Left cardiac atrium (tissue), 4 donors: ENCODE results near the gene AK1. TPM values are rescaled to one million over a fixed set of nuclear protein-coding genes. Genes with fewer than 3 reads are reported as not detected.
"Not testable (repeated sequence)": the region's sequence is repeated elsewhere in the genome, so short reads cannot be mapped to it uniquely, and the experiment has no call there.

Experiments used
- ATAC-seq, 2 donors: fragments of 200-7000 bp; cut with Tn5 transposase; one replicate each; pipeline ENCODE4 v1.9.1; 2020; ENCODE audit warnings: mild to moderate bottlenecking in 2 of 2, moderate library complexity in 2 of 2
- DNase-seq: peaks from one replicate; pipeline ENCODE4 v3.0.0-alpha.2; 2020
- intact Hi-C, 2 donors: fragments of 100-400 bp; cut with DNase I; formaldehyde crosslinking; loops; one replicate each; pipeline versions ENCODE4 v1.14.1 to v1.15.1; 2022 to 2023
- total RNA-seq, 2 donors: library from RNA; stranded (reverse); fragmentation: NEBNext Ultra II Directional; extraction: Animal tissue kit (Norgen Biotek cat#: 25700); gene quantifications; one replicate each; pipeline ENCODE4 v1.2.1, GENCODE V29; 2021
- donor health status: DM: no; HTN: yes; CAD: no.
- donor health status: DM: no; HTN: yes; CAD: no; lungs with severe emphysema.
- donor health status: DM: yes; HTN: yes; CAD: no.
- donor health status: Dilated cardiomyopathy.

Gene AK1
- total RNA-seq, 2 donors from 2014 or later: 593 to 626 TPM

- ATAC-seq (no peak), DNase-seq (no peak)
- intact Hi-C loops: no loop called here
Observed at GRCh38 chr9:127890053-127890452, 12.6 kb upstream of the AK1 start.

GRCh38 chr9:127887792-127888191, 10.3 kb upstream of the AK1 start:
- DNase-seq (no peak), ATAC-seq (no peak)
- intact Hi-C loops: no loop called here

GRCh38 chr9:127886401-127886972, 9.0 kb upstream of the AK1 start:
- DNase-seq: no peak
- intact Hi-C loops: no loop called here
- no peak for ATAC-seq

DNA sequence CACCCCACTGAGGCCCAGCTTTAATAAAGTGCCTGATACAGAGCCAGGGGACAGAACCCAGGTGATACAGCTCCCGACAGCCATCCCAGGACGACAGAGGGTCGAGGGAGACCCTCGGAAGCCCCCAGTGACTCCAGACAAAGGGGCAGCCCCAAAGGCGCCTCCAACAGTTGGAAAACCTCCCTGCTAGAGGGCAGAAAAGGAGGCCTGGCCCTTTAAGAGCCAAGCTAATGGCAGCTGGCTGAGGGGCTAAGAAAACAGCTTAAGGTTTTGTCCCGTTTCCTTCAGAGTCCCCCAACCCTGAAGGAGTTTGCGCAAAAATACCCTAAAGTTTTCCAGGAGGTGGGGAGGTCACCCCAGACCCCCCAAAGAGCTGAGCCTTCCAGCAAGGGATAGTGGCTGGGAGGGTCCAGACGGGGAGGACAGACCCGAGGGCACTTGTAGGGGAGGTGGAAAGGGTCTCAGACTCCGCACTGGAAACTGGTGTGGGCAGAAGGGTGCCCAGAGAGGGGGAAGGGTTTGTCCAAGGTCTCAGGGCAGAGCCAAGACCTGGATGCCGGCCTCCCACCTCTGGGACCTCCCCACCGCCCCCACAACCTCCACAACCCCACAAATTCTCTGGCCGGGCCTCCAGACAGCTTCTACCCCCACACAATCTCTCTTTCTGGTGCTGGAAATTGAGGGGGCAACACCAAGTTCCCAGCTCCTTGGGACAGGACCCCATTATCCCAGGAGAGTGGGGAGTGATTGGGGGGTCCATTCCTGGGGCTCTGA, 8.2 kb upstream of the AK1 start:
- no peak for DNase-seq
- no peak for ATAC-seq
- intact Hi-C loops: no loop called here

- no peak for DNase-seq
- intact Hi-C loops: no loop called here
- no peak for ATAC-seq
Observed at GRCh38 chr9:127884976-127885490, 7.6 kb upstream of the AK1 start.

- ATAC-seq (peak; percentile 67 to 72), DNase-seq (peak; percentile 65)
- intact Hi-C loops: no loop called here
Observed at GRCh38 chr9:127884427-127884911, 7.0 kb upstream of the AK1 start.

GRCh38 chr9:127883959-127884358, 6.5 kb upstream of the AK1 start:
- intact Hi-C loops: no loop called here
- ATAC-seq: no peak
- DNase-seq: no peak

DNA sequence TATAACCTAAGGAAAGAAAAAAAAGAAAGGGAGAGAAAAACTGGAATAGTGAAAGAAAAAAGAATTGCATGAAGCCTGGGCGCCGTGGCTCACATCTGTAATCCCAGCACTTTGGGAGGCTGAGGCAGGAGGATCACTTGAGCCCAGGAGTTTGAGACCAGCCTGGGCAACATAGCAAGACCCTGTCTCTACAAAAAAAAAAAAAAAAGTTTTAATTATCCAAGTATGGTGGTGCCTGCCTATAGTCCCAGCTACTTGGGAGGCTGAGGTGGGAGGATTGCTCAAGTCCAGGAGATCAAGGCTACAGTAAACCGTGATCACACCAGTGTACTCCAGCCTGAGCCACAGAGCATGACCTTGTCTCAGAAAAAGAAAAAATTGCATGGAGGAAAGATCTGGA, 4.2 kb upstream of the AK1 start:
- ATAC-seq, DNase-seq, intact Hi-C loops: not testable (repeated sequence)

DNA sequence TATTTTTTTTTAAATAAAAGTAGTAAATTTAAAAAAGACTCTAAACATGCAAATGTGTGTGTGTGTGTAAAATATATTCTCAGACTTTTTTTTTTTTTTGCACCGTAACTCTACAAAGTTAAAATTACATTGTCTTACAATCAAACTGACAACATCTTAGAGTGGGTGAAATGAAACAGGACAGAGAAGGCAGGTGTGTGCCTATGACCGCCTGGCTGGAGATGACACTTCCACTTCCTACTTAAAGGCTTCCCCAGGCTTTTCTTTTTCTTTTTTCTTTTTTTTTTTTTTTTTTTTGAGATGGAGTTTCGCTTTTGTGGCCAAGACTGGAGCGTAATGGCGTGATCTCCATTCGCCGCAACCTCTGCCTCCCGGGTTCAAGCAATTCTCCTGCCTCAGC, 2.7 kb upstream of the AK1 start:
- intact Hi-C loops: no loop called here
- ATAC-seq (no peak), DNase-seq (no peak)

DNA sequence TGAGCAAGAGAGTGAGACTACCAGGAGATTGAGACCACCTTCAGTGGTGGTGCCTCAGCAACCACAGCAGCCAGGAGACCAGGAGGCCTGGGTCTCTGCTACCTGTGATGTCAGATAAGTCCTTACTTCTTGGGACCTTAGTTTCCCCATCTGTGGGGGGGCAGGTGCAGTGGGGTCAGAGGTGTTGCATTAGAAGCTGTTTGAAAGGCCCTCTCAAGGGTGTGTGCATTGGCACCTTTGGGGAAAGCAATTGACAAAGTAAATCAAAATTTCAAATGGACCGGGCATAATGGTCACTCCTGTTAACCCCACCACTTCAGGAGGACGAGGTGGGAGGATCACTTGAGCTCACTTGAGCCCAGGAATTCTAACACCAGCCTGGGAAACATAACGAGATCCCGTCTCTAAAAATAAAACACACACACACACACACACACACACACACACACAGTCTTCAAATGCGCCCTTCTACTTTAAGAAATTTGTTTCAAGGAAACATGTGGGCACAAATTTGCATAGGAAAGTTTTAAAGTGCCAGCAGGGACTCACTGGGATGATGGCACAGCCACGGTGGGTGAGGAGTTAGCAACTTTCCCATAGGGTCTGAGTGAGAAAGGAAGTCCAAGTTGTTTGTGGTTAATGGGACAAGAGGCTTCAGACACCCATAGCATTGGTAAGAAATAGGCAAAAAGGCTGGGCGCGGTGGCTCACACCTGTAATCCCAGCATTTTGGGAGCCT, 1.3 kb upstream of the AK1 start:
- no peak for DNase-seq
- intact Hi-C loops: loop anchor here (5.0 to 10.0 kb wide), 2 partner anchors 38 to 74 kb away; partner anchors contain the start of genes FPGS (in 1 of the 2) and ST6GALNAC4 (in 1 of the 2)
- ATAC-seq: no peak

GRCh38 chr9:127878001-127878651, 651 bp upstream of the AK1 start:
- DNase-seq (no peak), ATAC-seq (peak in 1 of 2 donors; percentile 0)
- intact Hi-C loops: loop anchor here (5.0 to 10.0 kb wide), 2 partner anchors 39 to 73 kb away; partner anchors contain the start of genes FPGS (in 1 of the 2) and ST6GALNAC4 (in 1 of the 2)

GRCh38 chr9:127876764-127877562, 512 bp downstream of the AK1 start:
- ATAC-seq: peak; percentile 27 to 29
- intact Hi-C loops: loop anchor here (5.0 to 10.0 kb wide), 2 partner anchors 40 to 72 kb away; partner anchors contain the start of genes FPGS (in 1 of the 2) and ST6GALNAC4 (in 1 of the 2)
- no peak for DNase-seq

DNA sequence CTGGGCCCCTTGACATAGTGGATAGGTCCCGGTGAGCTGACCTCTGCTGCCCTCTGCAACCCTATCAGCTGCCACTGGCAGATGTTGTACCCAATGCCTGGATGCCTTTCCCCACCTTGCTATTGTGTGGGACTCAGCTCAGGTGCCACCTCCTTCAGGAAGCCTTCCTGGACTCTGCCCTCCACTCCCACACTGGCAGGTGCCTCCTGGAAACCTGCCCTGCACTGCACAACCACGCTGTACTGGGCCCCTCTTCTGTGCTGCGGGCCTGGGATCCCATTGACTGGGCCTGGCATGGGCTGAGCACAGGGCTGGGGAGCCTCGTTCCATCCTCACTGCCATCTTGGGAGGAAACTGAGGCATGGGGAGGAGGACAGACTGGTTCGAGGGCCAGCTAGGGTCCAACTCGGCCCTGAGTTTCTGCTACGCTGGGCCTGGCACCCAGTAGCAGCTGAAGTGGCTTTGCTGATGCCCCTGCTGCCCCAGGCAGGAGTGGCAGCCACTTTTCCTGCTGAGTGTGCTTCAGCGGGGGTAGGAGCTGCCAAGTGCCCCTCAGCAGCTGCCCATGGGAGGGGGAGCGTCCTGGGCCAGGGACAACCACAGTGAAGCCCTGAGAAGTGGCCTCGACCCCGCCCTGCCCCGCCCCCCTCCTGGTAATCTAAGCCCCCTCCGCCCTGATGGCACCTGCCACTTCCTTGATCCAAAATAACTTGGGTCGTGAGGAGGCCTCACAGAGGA, 1.3 kb downstream of the AK1 start:
- ATAC-seq (no peak), DNase-seq (no peak)
- intact Hi-C loops: loop anchor here (5.0 to 10.0 kb wide), 2 partner anchors 41 to 71 kb away; partner anchors contain the start of genes FPGS (in 1 of the 2) and ST6GALNAC4 (in 1 of the 2)

GRCh38 chr9:127875306-127875966, 2.0 kb downstream of the AK1 start:
- no peak for DNase-seq
- ATAC-seq: peak in 1 of 2 donors; percentile 9
- intact Hi-C loops: loop anchor here (5.0 to 10.0 kb wide), 2 partner anchors 42 to 71 kb away; partner anchors contain the start of genes FPGS (in 1 of the 2) and ST6GALNAC4 (in 1 of the 2)

DNA sequence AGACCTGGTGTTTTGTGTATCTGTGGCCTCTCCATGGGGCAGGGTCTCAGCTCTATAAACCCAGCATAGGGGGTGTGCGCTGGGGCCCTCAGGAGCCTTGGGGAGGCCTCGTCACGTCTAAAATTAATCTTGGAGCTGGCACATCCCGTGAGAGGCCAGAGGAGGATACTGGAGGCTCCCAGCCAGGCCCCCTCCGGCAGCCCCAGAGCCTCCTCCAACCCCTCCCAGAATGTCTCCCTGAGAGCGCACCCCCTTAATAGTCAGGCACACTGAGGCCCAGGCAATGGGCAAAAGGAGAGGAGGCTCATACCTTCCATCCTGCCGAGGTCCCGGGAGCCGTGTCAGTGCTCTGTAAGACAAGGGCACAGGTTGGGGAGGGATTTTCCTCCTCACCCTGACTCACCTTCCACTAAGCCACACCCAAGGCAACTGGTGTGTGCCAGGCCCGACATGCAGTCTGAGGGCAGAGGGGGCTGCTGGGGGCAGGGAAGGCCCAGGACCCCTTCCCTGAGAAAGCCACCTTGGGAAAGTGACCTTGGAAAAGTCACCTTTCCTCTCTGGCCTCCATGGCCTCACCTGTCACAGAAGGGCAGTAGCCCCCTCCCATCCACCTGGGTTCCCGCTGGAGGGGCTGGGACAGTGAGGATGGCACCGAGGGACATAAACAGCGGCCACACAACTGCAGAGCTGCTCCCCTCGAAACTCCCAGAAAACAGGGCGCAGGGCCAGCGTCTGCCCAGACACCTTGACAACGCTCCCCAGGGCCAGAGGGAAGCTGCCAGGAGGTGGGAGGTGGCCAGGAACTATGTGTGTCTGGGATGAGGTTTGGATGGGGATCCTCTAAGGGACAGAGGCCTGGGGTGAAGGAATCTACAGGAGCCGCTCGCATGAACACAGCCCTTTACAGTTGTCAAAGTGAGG, 2.9 kb downstream of the AK1 start:
- ATAC-seq (peak; percentile 8 to 28), DNase-seq (no peak)

More for the DNA sequence above, 2.9 kb downstream of the AK1 start:
- intact Hi-C loops: loop anchor here (5.0 to 10.0 kb wide), 4 partner anchors 43 to 137 kb away; partner anchors contain the start of genes CDK9 (in 1 of the 2), FPGS (in 1 of the 2), ST6GALNAC4 (in 1 of the 2) and TOR2A (in 1 of the 2)
